IMR-90 (cell line): Measurements from ENCODE around the gene UTP14C. TPM values are rescaled to one million over a fixed set of nuclear protein-coding genes. Genes with fewer than 3 reads are reported as not detected.
A peak's percentile ranks its signal among the peaks of the same experiment; 100 is the strongest.

Experiments used
- ATAC-seq: fragments of 200-7000 bp; cut with Tn5 transposase; 2 replicates; pipeline ENCODE4 v1.9.1; 2020; ENCODE audit warnings: low read depth, mild to moderate bottlenecking, moderate library complexity
- BruUV-seq: library from RNA; stranded (reverse); fragments of 400-500 nt; replicated peaks from 2 replicates; lab custom pipeline; 2021; lab: Mats Ljungman, UMichigan
- CTCF ChIA-PET: fragments of 300-600 bp; formaldehyde crosslinking; extraction: SDS; loops from one replicate; lab custom pipeline; 2021; ENCODE audit warnings: antibody characterized with exemption; lab: Yijun Ruan, JAX
- POLR2A ChIA-PET: fragments of 300-600 bp; sonication (Branson Sonifier 250); formaldehyde crosslinking; loops from one replicate; lab custom pipeline; 2022; ENCODE audit warnings: antibody characterized with exemption; ENCODE audit not compliant: unreplicated experiment; lab: Charles Lee
- DNase-seq: peaks from one replicate; pipeline ENCODE4 v3.0.0; 2013
- H2AFZ ChIP-seq: replicated peaks from 2 replicates; pipeline ENCODE3; 2013; ENCODE audit warnings: low read length, mild to moderate bottlenecking; ENCODE audit not compliant: poor library complexity
- H2AK5ac ChIP-seq: 2 replicates; pipeline ENCODE4 v1.6.1; 2013; ENCODE audit warnings: low read depth, low read length, inconsistent platforms
- H2AK9ac ChIP-seq: replicated peaks from 2 replicates; pipeline ENCODE3; 2013; ENCODE audit warnings: mild to moderate bottlenecking, low read depth, low read length, moderate library complexity; ENCODE audit not compliant: poor library complexity
- H2BK120ac ChIP-seq: 2 replicates; pipeline ENCODE4 v1.6.1; 2013; ENCODE audit warnings: low read depth, low read length, inconsistent platforms
- H2BK15ac ChIP-seq: 3 replicates; pipeline ENCODE4 v1.6.1; 2013; ENCODE audit warnings: low read depth, low read length, inconsistent platforms
- H2BK20ac ChIP-seq: 2 replicates; pipeline ENCODE4 v1.6.1; 2013; ENCODE audit warnings: low read depth, mild to moderate bottlenecking, inconsistent platforms, low read length, moderate library complexity
- H2BK5ac ChIP-seq: 2 replicates; pipeline ENCODE4 v1.6.1; 2013; ENCODE audit warnings: mild to moderate bottlenecking, low read depth, low read length, inconsistent platforms; ENCODE audit not compliant: poor library complexity, severe bottlenecking
- H3K14ac ChIP-seq: replicated peaks from 2 replicates; pipeline ENCODE4 v1.6.1; 2013; ENCODE audit warnings: low read depth, low read length, inconsistent platforms
- H3K18ac ChIP-seq: 2 replicates; pipeline ENCODE4 v1.6.1; 2013; ENCODE audit warnings: low read depth, low read length, control low read depth
- H3K23ac ChIP-seq: 2 replicates; pipeline ENCODE4 v1.6.1; 2013; ENCODE audit warnings: low read depth, low read length, inconsistent platforms
- H3K27ac ChIP-seq: 2 replicates; pipeline ENCODE4 v1.5.1; 2013; ENCODE audit warnings: mild to moderate bottlenecking, control low read depth, low read length; ENCODE audit not compliant: insufficient read depth
- H3K27me3 ChIP-seq: 2 replicates; pipeline ENCODE4 v1.6.1; 2013; ENCODE audit warnings: low read length; ENCODE audit not compliant: control insufficient read depth, insufficient read depth
- H3K36me3 ChIP-seq: 2 replicates; pipeline ENCODE4 v1.6.1; 2013; ENCODE audit warnings: low read length, mixed read lengths; ENCODE audit not compliant: control insufficient read depth, insufficient read depth
- H3K4ac ChIP-seq: 2 replicates; pipeline ENCODE4 v1.6.1; 2013; ENCODE audit warnings: low read depth, low read length, inconsistent platforms
- H3K4me1 ChIP-seq: 2 replicates; pipeline ENCODE4 v1.6.1; 2013; ENCODE audit warnings: low read length, mixed read lengths; ENCODE audit not compliant: control insufficient read depth, insufficient read depth
- H3K4me2 ChIP-seq: 2 replicates; pipeline ENCODE4 v1.6.1; 2013; ENCODE audit warnings: low read depth, mild to moderate bottlenecking, control low read depth, low read length, moderate library complexity
- H3K4me3 ChIP-seq: 2 replicates; pipeline ENCODE4 v1.5.1; 2013; ENCODE audit warnings: low read depth, mild to moderate bottlenecking, control low read depth, low read length, moderate library complexity; ENCODE audit not compliant: insufficient read depth
- H3K56ac ChIP-seq: 2 replicates; pipeline ENCODE4 v1.6.1; 2013; ENCODE audit warnings: low read length, inconsistent platforms; ENCODE audit not compliant: insufficient read depth; ENCODE audit errors: extremely low read depth
- H3K79me1 ChIP-seq, 2 experiments: 2 replicates each; pipeline ENCODE4 v1.6.1; 2013; ENCODE audit warnings: low read length in 2 of 2, inconsistent platforms in 1 of 2, low read depth in 1 of 2
- H3K9ac ChIP-seq: 2 replicates; pipeline ENCODE4 v1.6.1; 2013; ENCODE audit warnings: low read depth, low read length, control low read depth
- H3K9me1 ChIP-seq: 2 replicates; pipeline ENCODE4 v1.6.1; 2013; ENCODE audit warnings: low read length, inconsistent platforms; ENCODE audit not compliant: insufficient read depth
- H3K9me3 ChIP-seq: 2 replicates; pipeline ENCODE4 v1.6.1; 2013; ENCODE audit warnings: low read length; ENCODE audit not compliant: control insufficient read depth, insufficient read depth
- H4K20me1 ChIP-seq: 2 replicates; pipeline ENCODE4 v1.6.1; 2013; ENCODE audit warnings: low read length, inconsistent platforms; ENCODE audit not compliant: insufficient read depth
- H4K5ac ChIP-seq: 2 replicates; pipeline ENCODE4 v1.6.1; 2013; ENCODE audit warnings: mild to moderate bottlenecking, low read depth, low read length, control low read depth
- H4K8ac ChIP-seq, 2 experiments: 2 replicates each; pipeline ENCODE4 v1.6.1; 2013; ENCODE audit warnings: low read depth in 2 of 2, low read length in 2 of 2, control low read depth in 1 of 2, inconsistent platforms in 1 of 2
- H4K91ac ChIP-seq: 2 replicates; pipeline ENCODE4 v1.6.1; 2013; ENCODE audit warnings: low read depth, low read length, inconsistent platforms; ENCODE audit not compliant: insufficient read depth
- MAZ ChIP-seq: IDR thresholded peaks from 2 replicates; pipeline ENCODE4 v1.6.1; 2012; ENCODE audit warnings: low read depth, mild to moderate bottlenecking, low read length, improper control_type of control experiment, moderate library complexity, borderline replicate concordance
- POLR2A ChIP-seq: IDR thresholded peaks from 2 replicates; pipeline ENCODE4 v1.6.1; 2012; ENCODE audit warnings: mild to moderate bottlenecking, low read depth, low read length
- RCOR1 ChIP-seq: IDR thresholded peaks from 2 replicates; pipeline ENCODE4 v1.6.1; 2012; ENCODE audit warnings: mild to moderate bottlenecking, low read length, improper control_type of control experiment; ENCODE audit not compliant: insufficient replicate concordance
- WGBS, 2 experiments: methylation state at CpG; one replicate each; pipeline versions ENCODE4 v1.1.5 to v1.1.7; 2013; ENCODE audit warnings: missing lambda C conversion rate in 2 of 2; ENCODE audit not compliant: insufficient read length in 1 of 2; ENCODE audit errors: extremely low coverage in 2 of 2; 5-methylcytosine and 5-hydroxymethylcytosine counted together
- dilution Hi-C: fragments of 300-500 bp; cut with HindIII; formaldehyde crosslinking; loops from one replicate; pipeline ENCODE4 v1.14.3; 2018; ENCODE audit warnings: low sequenced_read_pairs; ENCODE audit not compliant: unreplicated experiment
- in situ Hi-C: fragments of 300-500 bp; cut with MboI; formaldehyde crosslinking; loops from 3 replicates; pipeline ENCODE4 v1.14.3; 2019; ENCODE audit warnings: low sequenced_read_pairs, inconsistent platforms, mixed read lengths
- intact Hi-C: fragments of 100-400 bp; cut with micrococcal nuclease; formaldehyde crosslinking; loops from 2 replicates; pipeline ENCODE4 v1.10.0; 2022
- polyA plus RNA-seq, 3 experiments: library from polyadenylated mRNA; depleted of rRNA; stranded (reverse); fragments of >200 nt; gene quantifications; 2 replicates each; pipeline ENCODE4 v1.2.3, GENCODE V29; 2012; ENCODE audit warnings: low replicate concordance in 1 of 3
- total RNA-seq: library from RNA; depleted of rRNA; stranded (reverse); fragments of >200 nt; gene quantifications from 2 replicates; pipeline ENCODE4 v1.2.3, GENCODE V29; 2012
- TF ChIP-seq, protein P1 (sequence below): conservative IDR thresholded peaks from 2 replicates; pipeline ENCODE4 v1.5.1; 2012; ENCODE audit warnings: mild to moderate bottlenecking, low read depth, low read length, improper control_type of control experiment
- TF ChIP-seq, protein P2 (sequence below): fragments of 150-350 bp; IDR thresholded peaks from 2 replicates; pipeline ENCODE4 v1.6.1; 2017; ENCODE audit warnings: mild to moderate bottlenecking, antibody characterized with exemption, low read length, low read depth
- TF ChIP-seq, protein P3 (sequence below): fragments of 150-350 bp; IDR thresholded peaks from 2 replicates; pipeline ENCODE4 v1.6.1; 2016; ENCODE audit warnings: low read depth, mild to moderate bottlenecking, low read length, moderate library complexity, borderline replicate concordance

Gene UTP14C
- total and polyA plus RNA-seq, 2 of the 4 experiments (the other 2 are of a cell fraction), result 8.2 to 12.5 TPM

DNA sequence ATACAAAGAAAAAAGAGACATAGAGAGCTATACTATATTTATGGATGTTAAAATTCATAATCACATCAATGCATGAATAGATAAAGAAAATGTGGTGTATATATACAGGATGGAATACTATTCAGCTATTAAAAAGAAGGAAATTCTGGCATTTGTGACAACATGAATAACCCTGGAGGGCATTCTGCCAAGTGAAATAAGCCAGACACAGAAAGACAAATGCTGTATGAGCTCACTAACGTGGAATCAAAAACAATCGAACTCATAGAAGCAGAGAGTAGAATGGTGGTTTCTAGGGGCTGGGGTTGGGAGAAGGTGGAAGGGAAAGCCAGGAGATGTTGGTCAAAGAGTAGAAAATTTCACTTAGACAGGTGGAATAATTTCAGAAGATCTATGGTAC lies 24.0 kb downstream of the UTP14C start:
- Histone ChIP-seq H3K9me3 (no peaks in the 10 kb centered on the region), H2AFZ (no peak overlapping the region), H3K4me2 (no peak overlapping the region), H3K18ac (no peak overlapping the region), H2BK5ac (no peak overlapping the region), H3K4ac (no peak overlapping the region), H3K23ac (no peak overlapping the region), H4K91ac (no peak overlapping the region), H3K27ac (no peak overlapping the region), H3K27me3 (no peaks in the 10 kb centered on the region), H2BK20ac (no peak overlapping the region), H3K9me1 (no peaks in the 10 kb centered on the region), H2BK15ac (no peak overlapping the region), H3K9ac (no peak overlapping the region), H3K79me1 (no peaks in the 10 kb centered on the region), H3K56ac (no peak overlapping the region), H3K36me3 (no peaks in the 10 kb centered on the region), H4K20me1 (no peaks in the 10 kb centered on the region), H2BK120ac (no peak overlapping the region), H3K4me3 (no peak overlapping the region), H4K5ac (no peak overlapping the region), H3K14ac (no peak overlapping the region), H3K4me1 (no peaks in the 10 kb centered on the region), H2AK9ac (no peak overlapping the region), H4K8ac (no peak overlapping the region), H2AK5ac (no peak overlapping the region)
- ChIA-PET POLR2A (no interaction called here), CTCF (no interaction called here)
- intact Hi-C loops (no loop called here), in situ Hi-C loops (no loop called here), dilution Hi-C loops (no loop called here)
- TF ChIP-seq, protein P1, sequence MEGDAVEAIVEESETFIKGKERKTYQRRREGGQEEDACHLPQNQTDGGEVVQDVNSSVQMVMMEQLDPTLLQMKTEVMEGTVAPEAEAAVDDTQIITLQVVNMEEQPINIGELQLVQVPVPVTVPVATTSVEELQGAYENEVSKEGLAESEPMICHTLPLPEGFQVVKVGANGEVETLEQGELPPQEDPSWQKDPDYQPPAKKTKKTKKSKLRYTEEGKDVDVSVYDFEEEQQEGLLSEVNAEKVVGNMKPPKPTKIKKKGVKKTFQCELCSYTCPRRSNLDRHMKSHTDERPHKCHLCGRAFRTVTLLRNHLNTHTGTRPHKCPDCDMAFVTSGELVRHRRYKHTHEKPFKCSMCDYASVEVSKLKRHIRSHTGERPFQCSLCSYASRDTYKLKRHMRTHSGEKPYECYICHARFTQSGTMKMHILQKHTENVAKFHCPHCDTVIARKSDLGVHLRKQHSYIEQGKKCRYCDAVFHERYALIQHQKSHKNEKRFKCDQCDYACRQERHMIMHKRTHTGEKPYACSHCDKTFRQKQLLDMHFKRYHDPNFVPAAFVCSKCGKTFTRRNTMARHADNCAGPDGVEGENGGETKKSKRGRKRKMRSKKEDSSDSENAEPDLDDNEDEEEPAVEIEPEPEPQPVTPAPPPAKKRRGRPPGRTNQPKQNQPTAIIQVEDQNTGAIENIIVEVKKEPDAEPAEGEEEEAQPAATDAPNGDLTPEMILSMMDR, result no peak
- TF ChIP-seq MAZ, result no peak
- no peak for TF ChIP-seq POLR2A
- TF ChIP-seq, protein P2, sequence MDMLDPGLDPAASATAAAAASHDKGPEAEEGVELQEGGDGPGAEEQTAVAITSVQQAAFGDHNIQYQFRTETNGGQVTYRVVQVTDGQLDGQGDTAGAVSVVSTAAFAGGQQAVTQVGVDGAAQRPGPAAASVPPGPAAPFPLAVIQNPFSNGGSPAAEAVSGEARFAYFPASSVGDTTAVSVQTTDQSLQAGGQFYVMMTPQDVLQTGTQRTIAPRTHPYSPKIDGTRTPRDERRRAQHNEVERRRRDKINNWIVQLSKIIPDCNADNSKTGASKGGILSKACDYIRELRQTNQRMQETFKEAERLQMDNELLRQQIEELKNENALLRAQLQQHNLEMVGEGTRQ, result no peak
- TF ChIP-seq, protein P3, sequence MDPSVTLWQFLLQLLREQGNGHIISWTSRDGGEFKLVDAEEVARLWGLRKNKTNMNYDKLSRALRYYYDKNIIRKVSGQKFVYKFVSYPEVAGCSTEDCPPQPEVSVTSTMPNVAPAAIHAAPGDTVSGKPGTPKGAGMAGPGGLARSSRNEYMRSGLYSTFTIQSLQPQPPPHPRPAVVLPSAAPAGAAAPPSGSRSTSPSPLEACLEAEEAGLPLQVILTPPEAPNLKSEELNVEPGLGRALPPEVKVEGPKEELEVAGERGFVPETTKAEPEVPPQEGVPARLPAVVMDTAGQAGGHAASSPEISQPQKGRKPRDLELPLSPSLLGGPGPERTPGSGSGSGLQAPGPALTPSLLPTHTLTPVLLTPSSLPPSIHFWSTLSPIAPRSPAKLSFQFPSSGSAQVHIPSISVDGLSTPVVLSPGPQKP, result no peak
- TF ChIP-seq RCOR1, result no peak
- DNase-seq (peak; percentile 41), ATAC-seq (no peak)
- no TSS peak for BruUV-seq
- no CpG with 5 or more reads among the region's 2 CpGs for WGBS, 2 experiments
